ENCODE results near the gene EED.
"Not testable (repeated sequence)": the region's sequence is repeated elsewhere in the genome, so short reads cannot be mapped to it uniquely, and the experiment has no call there.

The EED gene

DNA sequence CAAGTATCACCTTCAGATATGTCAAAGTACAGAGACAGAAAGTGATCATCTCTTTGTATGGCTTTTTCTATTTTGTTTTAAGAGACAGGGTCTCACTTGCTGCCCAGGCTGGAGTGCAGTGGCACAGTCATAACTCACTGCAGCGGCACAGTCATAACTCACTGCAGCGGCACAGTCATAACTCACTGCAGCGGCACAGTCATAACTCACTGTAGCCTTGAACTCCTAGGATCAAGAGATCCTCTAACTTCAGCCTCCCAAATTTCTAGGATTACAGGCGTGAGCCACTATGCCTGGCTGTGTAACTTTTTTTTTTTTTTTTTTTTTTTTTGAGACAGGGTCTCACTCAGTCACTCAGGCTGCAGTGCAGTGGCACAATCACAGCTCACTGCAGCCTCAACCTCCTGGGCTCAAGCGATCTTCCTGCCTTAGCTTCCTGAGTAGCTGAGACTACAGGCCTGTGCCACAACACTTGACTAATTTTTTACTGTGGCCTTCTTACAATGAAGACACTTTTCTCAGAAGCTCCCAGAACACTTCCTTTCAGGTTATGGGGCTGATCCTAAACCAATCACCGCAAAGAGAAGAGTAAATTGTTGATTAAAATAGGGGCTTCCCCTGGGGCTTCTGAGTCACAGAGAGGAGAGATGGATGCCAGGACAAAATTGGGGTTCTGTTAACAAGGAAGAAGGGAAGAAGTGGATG, 48.5 kb downstream of the EED start:
- DNase-seq (ENCODE audit: low spot score) = no peak

DNA sequence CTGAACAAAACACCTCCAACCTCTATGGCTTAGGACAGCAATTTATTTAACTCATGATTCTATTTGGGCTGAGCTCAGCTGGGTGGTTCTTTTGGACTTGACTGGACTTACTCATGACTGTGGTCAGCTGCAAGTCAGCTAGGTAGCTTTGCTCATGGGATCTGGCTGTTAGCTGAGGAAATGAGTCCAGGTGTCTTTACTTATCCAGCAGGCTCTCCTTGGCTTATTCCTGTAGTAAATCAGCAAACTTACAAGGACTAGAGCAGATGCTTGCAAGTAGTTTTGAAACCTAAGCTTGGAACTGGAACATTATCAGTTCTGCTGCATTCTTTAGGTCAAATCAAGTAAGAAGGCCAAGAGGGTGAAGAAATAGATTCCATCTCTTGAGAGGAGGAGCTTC, 49.5 kb downstream of the EED start:
- DNase-seq (ENCODE audit: low spot score) = no peak

DNA sequence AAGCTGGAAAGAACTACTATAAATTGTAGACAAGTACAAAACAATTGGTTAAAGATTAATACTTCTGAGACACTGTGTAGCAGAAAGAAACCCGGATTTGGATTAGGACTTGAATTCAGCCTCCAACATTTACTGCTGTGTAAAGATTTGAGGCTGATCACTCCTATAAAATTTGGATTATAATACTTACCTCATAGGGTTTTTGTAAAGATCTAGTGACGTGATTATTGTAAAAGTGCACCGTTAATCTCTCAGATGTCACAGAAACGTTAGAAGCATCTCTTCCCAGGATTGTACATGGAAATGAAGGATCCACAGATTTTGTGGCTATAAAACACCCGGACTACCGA, 57.2 kb downstream of the EED start:
- no peak for DNase-seq (ENCODE audit: low spot score)

DNA sequence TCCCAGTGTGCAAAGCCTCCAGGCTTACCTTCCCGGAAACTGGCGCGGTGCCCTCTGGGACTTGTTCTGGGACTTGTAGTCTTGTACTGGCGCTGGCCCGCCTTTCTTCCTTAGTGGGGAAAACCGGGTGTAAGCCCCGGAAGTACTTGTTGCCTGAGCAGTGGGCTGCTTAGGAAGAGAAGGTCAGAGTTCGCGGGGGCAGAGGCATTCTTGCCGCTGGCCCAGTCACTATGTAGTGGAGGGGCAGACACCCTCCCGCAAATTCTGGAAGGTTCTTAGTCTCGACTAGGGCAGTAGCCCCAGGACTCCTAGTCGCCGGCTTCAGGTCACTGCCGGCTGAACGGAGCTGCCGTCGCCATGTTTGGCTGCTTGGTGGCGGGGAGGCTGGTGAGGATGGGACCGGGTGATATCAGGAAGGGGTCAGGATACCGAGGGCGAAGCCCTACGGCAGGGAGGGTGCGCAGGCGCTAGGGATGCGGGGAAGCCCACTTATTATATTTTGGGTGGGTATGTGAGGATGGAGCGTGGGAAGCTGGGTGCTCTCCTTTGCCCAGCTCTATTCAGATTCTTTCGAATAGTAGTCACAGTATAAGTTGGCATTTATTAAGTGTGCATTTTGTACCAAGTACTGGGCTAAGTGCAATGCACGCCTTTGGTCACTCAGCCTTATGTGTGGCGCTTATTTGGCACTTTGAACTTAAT, 57.7 kb downstream of the EED start, which contains the start of gene HIKESHI:
Gene HIKESHI (plus strand): TSS at position 149 of the 702 bp plus-strand sequence. CDS start 209 bp downstream, at position 358.
- DNase-seq (ENCODE audit: low spot score) = peak; percentile 91

DNA sequence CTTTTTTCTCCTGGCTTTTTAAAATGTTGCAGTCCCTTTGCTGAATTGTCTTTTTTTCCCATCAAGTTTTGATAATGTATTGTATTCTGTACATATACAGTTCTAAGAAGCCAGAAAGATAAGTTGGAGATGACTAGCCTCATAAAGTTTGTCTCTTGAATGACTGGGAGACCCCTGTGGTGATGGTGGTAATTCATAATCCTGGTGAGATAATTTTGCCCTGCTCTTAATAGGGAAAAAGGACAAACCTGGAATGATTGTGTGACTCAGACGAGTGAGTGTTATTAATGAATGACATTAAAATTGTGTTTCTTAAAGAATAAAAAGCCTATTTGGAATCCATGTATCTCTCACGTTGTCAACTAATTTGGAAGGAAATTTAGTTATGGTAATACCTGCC, 58.7 kb downstream of the EED start:
- no peak for DNase-seq (ENCODE audit: low spot score)

DNA sequence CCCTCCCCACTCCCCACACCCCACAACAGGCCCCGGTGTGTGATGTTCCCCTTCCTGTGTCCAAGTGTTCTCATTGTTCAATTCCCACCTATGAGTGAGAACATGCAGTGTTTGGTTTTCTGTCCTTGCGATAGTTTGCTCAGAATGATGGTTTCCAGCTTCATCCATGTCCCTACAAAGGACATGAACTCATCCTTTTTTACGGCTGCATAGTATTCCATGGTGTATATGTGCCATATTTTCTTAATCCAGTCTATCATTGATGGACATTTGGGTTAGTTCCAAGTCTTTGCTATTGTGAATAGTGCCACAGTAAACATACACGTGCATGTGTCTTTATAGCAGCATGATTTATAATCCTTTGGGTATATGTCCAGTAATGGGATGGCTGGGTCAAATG, 64.2 kb downstream of the EED start:
- not testable (repeated sequence) for DNase-seq (ENCODE audit: low spot score)

DNA sequence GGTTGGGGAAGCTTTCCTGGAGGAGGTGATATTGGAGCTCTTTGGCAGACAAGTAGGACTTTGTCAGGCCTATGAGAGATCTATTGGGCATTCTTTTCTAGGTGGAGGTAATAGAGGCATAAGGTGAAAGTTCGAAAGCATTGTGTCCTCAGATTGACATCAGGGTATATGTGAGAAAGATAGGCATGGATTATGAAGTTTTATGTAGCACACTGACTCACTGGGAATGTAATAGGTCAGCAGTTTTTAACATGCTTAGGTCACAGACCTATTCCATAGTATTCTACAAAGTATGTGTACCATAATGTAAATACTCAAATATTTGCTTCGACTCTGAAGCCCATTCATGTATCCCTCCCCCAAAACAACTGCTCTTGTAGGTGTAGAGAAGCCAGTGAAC, 69.2 kb downstream of the EED start:
- DNase-seq (ENCODE audit: low spot score) = no peak

DNA sequence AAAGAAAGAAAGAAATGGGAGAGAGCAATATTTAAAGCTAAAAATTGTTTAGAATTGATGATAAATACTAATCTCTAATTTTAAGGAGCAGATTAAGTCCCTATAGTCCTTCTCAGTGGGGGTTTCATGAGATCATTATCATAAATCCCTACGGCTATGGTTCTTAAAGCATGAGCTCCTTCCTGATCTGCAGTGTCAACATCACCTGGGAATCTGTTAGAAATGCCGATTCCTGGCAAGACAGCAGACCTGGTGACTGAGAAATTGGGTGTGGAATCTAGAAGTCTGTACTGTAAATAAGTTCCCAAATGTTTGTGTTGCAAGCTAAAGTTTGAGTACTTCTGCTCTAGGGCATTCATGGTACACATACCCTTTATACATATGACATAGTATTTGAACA, 70.1 kb downstream of the EED start:
- DNase-seq (ENCODE audit: low spot score) = no peak

All from GM03348 (cell line).